ENCODE measurements around the gene SS18L1.
A peak's percentile ranks its signal among the peaks of the same experiment; 100 is the strongest.
"Not testable (repeated sequence)": the region's sequence is repeated elsewhere in the genome, so short reads cannot be mapped to it uniquely, and the experiment has no call there.

Gene SS18L1

DNA sequence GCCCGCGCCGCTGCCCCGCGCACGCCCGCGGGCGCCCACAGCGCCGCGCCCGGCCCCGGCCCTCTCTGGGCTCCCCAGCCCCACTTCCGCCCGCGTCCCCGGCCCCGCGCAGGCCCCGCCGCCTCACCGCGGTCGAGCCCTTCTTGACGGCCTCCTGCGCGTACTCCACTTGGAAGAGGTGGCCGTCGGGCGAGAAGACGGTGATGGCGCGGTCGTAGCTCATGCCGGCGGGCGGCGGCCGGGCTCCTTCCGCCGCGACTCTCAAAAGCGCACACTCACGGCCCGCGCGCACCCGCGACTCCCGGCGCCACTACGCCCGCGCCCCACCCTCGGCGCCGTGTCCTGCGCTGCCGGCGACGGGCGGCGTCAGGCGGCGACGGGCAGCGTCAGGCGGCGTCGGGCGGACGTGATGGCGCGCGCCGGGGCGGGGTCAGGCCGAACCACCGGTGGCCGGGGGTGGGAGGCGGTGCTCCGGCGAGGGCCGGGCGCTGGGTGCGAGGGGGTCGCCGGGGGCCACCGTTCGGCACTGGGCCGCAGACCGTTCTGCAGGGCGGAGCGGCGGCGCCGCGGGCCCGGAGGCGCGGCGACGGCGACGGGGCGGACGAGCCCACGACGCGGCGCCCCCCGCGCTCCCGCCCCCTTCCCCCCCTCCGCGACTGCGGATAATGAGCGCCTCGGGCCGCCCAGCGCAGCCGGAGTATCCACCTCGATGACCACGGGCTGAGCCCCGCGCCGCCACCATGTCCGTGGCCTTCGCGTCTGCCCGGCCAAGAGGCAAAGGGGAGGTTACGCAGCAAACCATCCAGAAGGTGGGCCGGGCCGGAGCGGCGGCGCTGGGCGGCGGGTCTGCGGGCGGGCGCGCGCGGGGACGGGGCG lies at the start of gene SS18L1, which contains the start of gene PSMA7:
SS18L1 (plus strand) TSS at position 689 of the 876 bp plus-strand sequence; CDS start at position 741, 52 bp downstream.
PSMA7 (minus strand) TSS at position 314 of the 876 bp plus-strand sequence; CDS start at position 223, 91 bp downstream.
- peak within 1 kb of the TSS; percentile 77 for H3K4me3 ChIP-seq (ENCODE audit: low read length)
- TF ChIP-seq ZNF274 (IDR thresholded peaks at IDR 0.05; ENCODE audit: low read depth, low read length) = no peak

DNA sequence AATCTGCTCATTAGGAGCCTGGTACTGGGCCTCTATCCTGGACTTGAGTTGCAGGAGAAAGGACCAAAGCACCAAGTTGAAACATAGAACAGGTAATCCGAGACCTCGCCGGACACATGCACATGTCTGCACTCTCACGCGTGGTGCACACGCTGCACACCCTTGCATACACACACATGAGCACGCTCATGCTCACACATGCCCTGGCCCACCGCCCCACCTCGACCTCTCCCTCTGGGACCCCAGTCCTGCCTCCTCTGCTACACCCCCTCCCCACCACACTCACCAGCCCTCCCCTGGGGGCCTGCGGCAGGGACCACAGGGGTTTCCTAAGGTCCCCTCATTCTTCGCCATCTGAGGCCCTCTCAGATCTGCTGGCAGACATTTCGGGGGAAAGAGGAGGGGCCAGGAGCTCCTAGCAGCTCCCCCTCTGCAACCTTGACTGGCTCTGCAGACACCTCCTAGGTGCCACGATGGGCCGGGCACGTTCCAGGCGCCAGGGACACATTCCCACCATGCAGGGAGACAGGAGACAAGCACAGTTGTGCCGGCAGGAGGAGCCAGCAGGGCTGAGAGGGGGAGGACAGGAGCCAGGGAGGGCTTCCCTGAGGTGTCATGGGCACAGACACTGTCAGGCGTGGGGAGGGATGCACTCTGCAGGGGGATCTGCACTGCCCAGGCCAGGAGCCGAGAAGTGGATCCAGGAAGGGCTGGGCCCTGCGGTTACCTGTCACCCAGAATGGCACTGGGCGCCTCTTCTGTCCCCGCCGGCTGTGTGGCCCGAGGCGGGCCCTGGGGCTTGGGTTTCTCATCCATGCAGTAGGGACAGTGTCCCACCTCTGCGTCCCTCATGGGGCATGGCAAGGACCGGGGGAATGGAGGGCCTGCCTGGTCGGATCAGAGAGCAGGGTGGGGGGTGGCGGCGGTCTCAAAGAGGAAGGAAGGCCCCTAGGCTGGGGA lies 46.9 kb upstream of the SS18L1 start:
- no peak for TF ChIP-seq ZNF274 (IDR thresholded peaks at IDR 0.05; ENCODE audit: low read depth, low read length)
- no peak overlapping the region for H3K4me3 ChIP-seq (ENCODE audit: low read length)

GRCh38 chr20:62097881-62098407 lies 45.6 kb upstream of the SS18L1 start:
- no peak for TF ChIP-seq ZNF274 (IDR thresholded peaks at IDR 0.05; ENCODE audit: low read depth, low read length)
- no peak overlapping the region for H3K4me3 ChIP-seq (ENCODE audit: low read length)

GRCh38 chr20:62101078-62101477 lies 42.5 kb upstream of the SS18L1 start:
- no peak overlapping the region for H3K4me3 ChIP-seq (ENCODE audit: low read length)
- no peak for TF ChIP-seq ZNF274 (IDR thresholded peaks at IDR 0.05; ENCODE audit: low read depth, low read length)

GRCh38 chr20:62103508-62104233 lies 39.9 kb upstream of the SS18L1 start:
- no peak for TF ChIP-seq ZNF274 (IDR thresholded peaks at IDR 0.05; ENCODE audit: low read depth, low read length)
- no peak overlapping the region for H3K4me3 ChIP-seq (ENCODE audit: low read length)

DNA sequence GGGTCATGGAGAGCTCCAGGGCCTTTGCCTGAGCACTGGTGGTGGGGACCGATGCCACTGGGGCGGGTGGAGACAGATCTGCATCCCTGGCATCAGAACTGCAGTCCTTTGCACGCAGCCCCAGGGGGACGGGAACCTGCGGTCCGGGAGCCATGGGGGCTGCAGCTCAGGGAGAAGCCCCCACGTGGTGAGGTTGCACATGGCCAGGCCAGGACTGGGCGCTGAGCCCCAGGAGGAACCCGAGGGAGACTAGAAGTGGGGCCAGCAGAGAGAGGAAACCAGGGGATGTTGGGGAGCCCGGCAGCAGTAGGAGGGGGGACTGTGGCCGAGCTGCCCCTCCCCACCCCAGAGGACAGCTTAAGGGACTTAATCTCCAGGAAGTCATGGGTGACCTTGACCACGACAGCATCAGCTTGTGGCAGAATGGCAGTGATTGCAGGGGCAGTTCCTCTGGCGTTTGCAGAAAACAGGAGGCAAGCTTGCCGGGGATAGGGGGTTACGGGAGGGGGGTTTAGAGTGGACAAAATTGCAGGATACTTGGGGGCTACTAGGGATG lies 39.3 kb upstream of the SS18L1 start:
- no peak overlapping the region for H3K4me3 ChIP-seq (ENCODE audit: low read length)
- no peak for TF ChIP-seq ZNF274 (IDR thresholded peaks at IDR 0.05; ENCODE audit: low read depth, low read length)

DNA sequence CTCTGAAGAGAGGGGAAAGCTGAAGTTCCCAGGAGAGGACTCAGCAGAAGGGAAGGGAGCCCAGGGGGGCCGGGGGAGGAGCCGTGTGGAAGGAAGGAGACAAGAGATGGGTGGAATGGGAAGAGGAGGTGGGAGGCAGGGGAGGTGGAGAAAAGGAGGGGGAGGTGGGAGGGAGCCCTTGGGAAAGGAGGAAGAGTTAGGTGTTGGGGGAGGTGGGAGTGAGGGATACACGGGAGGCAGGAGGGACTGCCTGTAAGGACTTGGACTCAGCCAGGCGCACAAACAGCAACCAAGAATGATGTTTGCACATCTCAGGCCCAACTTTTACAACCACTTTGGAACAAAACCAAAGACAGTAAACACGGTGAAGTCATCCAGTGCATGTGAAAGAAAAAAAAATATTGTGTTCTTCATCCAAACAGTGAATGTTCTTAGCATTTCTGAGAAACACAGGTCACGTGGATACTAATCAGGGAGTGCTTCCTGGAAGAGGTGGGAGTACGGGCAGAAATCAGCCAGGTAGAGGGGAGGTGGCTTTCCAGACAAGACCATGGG lies 38.7 kb upstream of the SS18L1 start:
- TF ChIP-seq ZNF274 (IDR thresholded peaks at IDR 0.05; ENCODE audit: low read depth, low read length) = no peak
- no peak overlapping the region for H3K4me3 ChIP-seq (ENCODE audit: low read length)

DNA sequence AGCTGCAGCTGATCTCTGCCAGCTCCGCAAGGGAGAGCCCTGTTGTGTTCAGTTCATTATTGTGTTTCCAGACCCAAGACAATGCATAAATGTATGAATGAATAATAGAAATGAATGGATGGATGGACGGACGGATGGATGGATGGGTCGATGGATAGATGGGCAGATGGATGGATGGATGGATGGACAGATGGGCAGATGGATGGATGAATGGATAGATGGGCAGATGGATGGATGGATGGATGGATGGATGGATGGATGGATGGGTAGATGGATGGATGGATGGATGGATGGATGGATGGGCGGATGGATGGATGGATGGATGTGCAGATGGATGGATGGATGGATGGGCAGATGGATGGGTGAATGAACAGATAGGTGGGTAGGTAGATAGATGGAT lies 38.0 kb upstream of the SS18L1 start:
- no peak overlapping the region for H3K4me3 ChIP-seq (ENCODE audit: low read length)
- no peak for TF ChIP-seq ZNF274 (IDR thresholded peaks at IDR 0.05; ENCODE audit: low read depth, low read length)

DNA sequence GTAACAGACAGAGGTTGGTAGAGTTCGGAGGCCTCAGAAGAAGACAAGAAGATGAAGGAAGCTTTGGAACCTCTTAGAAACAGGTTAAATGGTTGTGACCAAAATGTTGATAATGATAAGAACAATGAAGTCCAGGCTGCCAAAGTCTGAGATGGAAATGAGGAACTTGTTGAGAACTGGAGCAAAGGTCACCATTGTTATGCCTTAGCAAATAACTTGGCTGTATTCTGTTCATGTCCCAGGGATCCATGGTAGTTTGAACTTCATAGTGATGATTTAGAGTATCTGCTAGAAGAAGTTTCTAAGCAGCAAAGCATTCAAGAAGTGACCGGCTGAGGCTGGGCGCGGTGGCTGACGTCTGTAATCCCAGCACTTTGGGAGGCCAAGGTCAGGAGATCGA lies 32.4 kb upstream of the SS18L1 start:
- TF ChIP-seq ZNF274 (IDR thresholded peaks at IDR 0.05; ENCODE audit: low read depth, low read length) = no peak
- no peak overlapping the region for H3K4me3 ChIP-seq (ENCODE audit: low read length)

- no peak overlapping the region for H3K4me3 ChIP-seq (ENCODE audit: low read length)
- TF ChIP-seq ZNF274 (IDR thresholded peaks at IDR 0.05; ENCODE audit: low read depth, low read length) = peak; percentile 51; the same call in 1 of the 2 replicates
These were observed 31.2 kb upstream of the SS18L1 start for GRCh38 chr20:62112368-62112767.

DNA sequence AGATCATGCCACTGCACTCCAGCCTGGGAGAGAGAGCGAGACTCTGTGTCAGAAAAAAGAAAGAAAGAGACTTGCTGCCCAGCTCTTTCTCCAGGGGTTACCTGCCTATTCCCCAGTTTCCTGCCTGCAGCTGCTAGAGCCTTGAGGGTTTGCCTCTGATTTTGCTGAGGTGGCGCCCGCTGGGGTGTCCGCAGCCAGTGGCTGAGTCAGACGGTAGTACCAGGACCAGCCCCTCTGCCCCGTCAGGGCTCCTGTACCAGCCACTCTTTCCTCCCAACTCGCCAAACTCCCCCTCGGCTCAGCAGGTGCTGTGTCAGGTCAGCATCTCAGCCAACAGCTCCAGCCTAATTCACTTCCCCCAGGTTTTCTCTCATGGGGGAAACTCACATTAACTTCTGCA lies 28.7 kb upstream of the SS18L1 start:
- H3K4me3 ChIP-seq (ENCODE audit: low read length) = no peak overlapping the region
- TF ChIP-seq ZNF274 (IDR thresholded peaks at IDR 0.05; ENCODE audit: low read depth, low read length) = no peak

DNA sequence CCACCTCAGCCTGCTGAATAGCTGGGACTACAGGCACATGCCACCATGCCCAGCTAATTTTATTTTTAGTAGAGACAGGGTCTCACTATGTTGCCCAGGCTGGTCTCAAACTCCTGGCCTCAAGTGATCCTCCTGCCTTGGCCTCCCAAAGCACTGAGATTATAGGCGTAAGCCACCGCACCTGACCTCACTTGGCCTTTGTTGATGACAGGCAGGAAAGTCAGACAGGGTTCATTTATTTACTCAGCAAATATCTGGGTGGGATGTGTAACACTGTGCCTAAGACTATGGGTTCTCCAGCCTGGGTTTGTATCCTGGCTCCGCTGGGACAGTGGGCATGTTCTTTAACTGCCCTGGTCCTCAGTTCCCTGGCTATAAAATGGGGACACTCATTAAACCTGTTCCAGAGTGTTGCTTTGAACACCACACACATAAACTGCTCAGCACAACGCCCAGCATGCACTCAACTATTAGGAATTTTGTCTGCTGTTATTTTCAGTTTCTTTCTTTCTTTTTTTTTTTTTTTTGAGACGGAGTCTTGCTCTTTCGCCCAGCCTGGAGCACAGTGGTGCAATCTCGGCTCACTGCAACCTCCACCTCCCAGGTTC lies 27.7 kb upstream of the SS18L1 start:
- H3K4me3 ChIP-seq (ENCODE audit: low read length) = not testable (repeated sequence)

Data from GM08714 (cell line).